HEK293 (cell line): ENCODE results near the gene ANP32B.

Source experiments
- CTCF ChIA-PET: fragments of 350-600 bp; formaldehyde crosslinking; extraction: SDS; loops from one replicate; lab custom pipeline; 2021; ENCODE audit warnings: antibody characterized with exemption; lab: Yijun Ruan, JAX
- POLR2A ChIA-PET: fragments of 300-600 bp; formaldehyde crosslinking; extraction: SDS; loops from one replicate; lab custom pipeline; 2020; ENCODE audit warnings: antibody characterized with exemption, inconsistent platforms; lab: Yijun Ruan, JAX
- H3K27ac ChIP-seq: fragments of 200-500 bp; sonication (Bioruptor generic); 2 replicates; pipeline ENCODE4 v1.5.1; 2014; ENCODE audit warnings: low read depth, low read length, control low read depth, inconsistent platforms; ENCODE audit errors: extremely low read depth
- H3K36me3 ChIP-seq, 2 experiments: fragments of 200-500 bp in 1 of 2; sonication (Bioruptor generic) in 1 of 2; 1 replicate in 1 of 2; 2 replicates in 1 of 2; pipeline ENCODE4 v1.5.1; 2014 to 2017; ENCODE audit warnings: inconsistent platforms in 2 of 2, low read length in 2 of 2; ENCODE audit not compliant: control insufficient read depth in 2 of 2, insufficient read depth in 1 of 2
- H3K4me1 ChIP-seq: fragments of 200-500 bp; sonication (Bioruptor generic); 2 replicates; pipeline ENCODE4 v1.5.1; 2014; ENCODE audit warnings: mild to moderate bottlenecking, low read length, inconsistent platforms; ENCODE audit not compliant: control insufficient read depth, insufficient read depth
- H3K4me3 ChIP-seq: 2 replicates; pipeline ENCODE4 v1.5.1; 2011; ENCODE audit warnings: low read depth, mild to moderate bottlenecking, control low read depth, low read length, moderate library complexity
- H3K9me3 ChIP-seq: fragments of 200-500 bp; sonication (Bioruptor generic); 2 replicates; pipeline ENCODE4 v1.5.1; 2014; ENCODE audit warnings: low read depth, low read length, inconsistent platforms; ENCODE audit not compliant: control insufficient read depth, insufficient read depth
- GFI1B ChIP-seq: fragments of 450-650 bp; formaldehyde crosslinking; IDR thresholded peaks from 2 replicates; pipeline ENCODE4 v1.5.1; 2016; ENCODE audit warnings: missing biosample characterization, missing genetic modification characterization
- KLF8 ChIP-seq: fragments of 450-650 bp; formaldehyde crosslinking; IDR thresholded peaks from 2 replicates; pipeline ENCODE4 v1.5.1; 2016; ENCODE audit warnings: missing biosample characterization, missing genetic modification characterization
- MEIS1 ChIP-seq: sonication (generic); formaldehyde crosslinking; IDR thresholded peaks from 2 replicates; pipeline ENCODE4 v1.8.1; 2022; ENCODE audit warnings: missing genetic modification reagents, mild to moderate bottlenecking, borderline replicate concordance
- PRDM10 ChIP-seq: fragments of 450-650 bp; formaldehyde crosslinking; IDR thresholded peaks from 2 replicates; pipeline ENCODE4 v1.5.1; 2016; ENCODE audit warnings: missing biosample characterization, missing genetic modification characterization
- ZBTB11 ChIP-seq: fragments of 450-650 bp; formaldehyde crosslinking; conservative IDR thresholded peaks from 2 replicates; pipeline ENCODE4 v1.5.1; 2016; ENCODE audit warnings: low read depth, missing biosample characterization, missing genetic modification characterization
- ZBTB21 ChIP-seq: fragments of 450-650 bp; formaldehyde crosslinking; IDR thresholded peaks from 2 replicates; pipeline ENCODE4 v1.5.1; 2017; ENCODE audit warnings: missing biosample characterization, missing genetic modification characterization
- ZBTB48 ChIP-seq: fragments of 450-650 bp; formaldehyde crosslinking; IDR thresholded peaks from 2 replicates; pipeline ENCODE4 v1.5.1; 2016; ENCODE audit warnings: missing biosample characterization, missing genetic modification characterization
- ZBTB6 ChIP-seq: fragments of 450-650 bp; formaldehyde crosslinking; IDR thresholded peaks from 2 replicates; pipeline ENCODE4 v1.5.1; 2017; ENCODE audit warnings: missing biosample characterization, missing genetic modification characterization
- ZBTB7A ChIP-seq: fragments of 450-650 bp; formaldehyde crosslinking; IDR thresholded peaks from 2 replicates; pipeline ENCODE4 v1.5.1; 2016; ENCODE audit warnings: low read depth, missing biosample characterization, missing genetic modification characterization
- ZNF140 ChIP-seq: fragments of 450-650 bp; formaldehyde crosslinking; IDR thresholded peaks from 2 replicates; pipeline ENCODE4 v1.5.1; 2016; ENCODE audit warnings: missing biosample characterization, missing genetic modification characterization
- ZNF311 ChIP-seq: fragments of 450-650 bp; formaldehyde crosslinking; IDR thresholded peaks from 2 replicates; pipeline ENCODE4 v1.5.1; 2017; ENCODE audit warnings: missing biosample characterization, missing genetic modification characterization, borderline replicate concordance
- ZNF362 ChIP-seq: fragments of 450-650 bp; formaldehyde crosslinking; IDR thresholded peaks from 2 replicates; pipeline ENCODE4 v1.5.1; 2016; ENCODE audit warnings: missing biosample characterization, missing genetic modification characterization
- ZNF366 ChIP-seq: fragments of 450-650 bp; formaldehyde crosslinking; conservative IDR thresholded peaks from 2 replicates; pipeline ENCODE4 v1.5.1; 2016; ENCODE audit warnings: missing biosample characterization, missing genetic modification characterization
- ZNF518A ChIP-seq: fragments of 450-650 bp; formaldehyde crosslinking; conservative IDR thresholded peaks from 2 replicates; pipeline ENCODE4 v1.5.1; 2016; ENCODE audit warnings: low read depth, missing biosample characterization, missing genetic modification characterization
- ZNF549 ChIP-seq: fragments of 450-650 bp; IDR thresholded peaks from 2 replicates; pipeline ENCODE4 v1.5.1; 2018; ENCODE audit warnings: missing biosample characterization, missing genetic modification characterization, mild to moderate bottlenecking, inconsistent platforms, moderate library complexity
- ZNF558 ChIP-seq: fragments of 450-650 bp; formaldehyde crosslinking; IDR thresholded peaks from 2 replicates; pipeline ENCODE4 v1.5.1; 2016; ENCODE audit warnings: missing biosample characterization, missing genetic modification characterization
- ZNF560 ChIP-seq: fragments of 450-650 bp; formaldehyde crosslinking; IDR thresholded peaks from 2 replicates; pipeline ENCODE4 v1.5.1; 2017; ENCODE audit warnings: missing biosample characterization, missing genetic modification characterization, borderline replicate concordance
- ZNF624 ChIP-seq: fragments of 450-650 bp; formaldehyde crosslinking; IDR thresholded peaks from 2 replicates; pipeline ENCODE4 v1.5.1; 2017; ENCODE audit warnings: missing biosample characterization, missing genetic modification characterization
- ZSCAN30 ChIP-seq: fragments of 450-650 bp; IDR thresholded peaks from 2 replicates; pipeline ENCODE4 v1.5.1; 2018; ENCODE audit warnings: missing biosample characterization, mild to moderate bottlenecking, missing genetic modification characterization, moderate library complexity

The ANP32B gene

GRCh38 chr9:98043915-98044314 lies 60.8 kb downstream of the ANP32B start:
- H3K4me1 ChIP-seq = no peaks in the 10 kb centered on the region
- CTCF ChIA-PET = interaction anchor here (0.6 to 1.2 kb wide), 3 partner anchors 9 to 12 kb away, joined by 3 read pairs; no protein-coding TSS in a partner anchor
- TF ChIP-seq ZNF518A (tag by site-specific recombination) (no peak), ZBTB11 (no peak), ZBTB6 (tag by site-specific recombination) (no peak), ZNF311 (tag by site-specific recombination) (no peak), KLF8 (tag by site-specific recombination) (no peak), ZNF549 (tag by site-specific recombination) (no peak), ZBTB21 (tag by site-specific recombination) (no peak), ZNF362 (tag by site-specific recombination) (no peak), ZNF558 (tag by site-specific recombination) (no peak), PRDM10 (tag by site-specific recombination) (no peak), MEIS1 (CRISPR knock-in tag) (no peak), ZNF560 (tag by site-specific recombination) (no peak), ZSCAN30 (tag by site-specific recombination) (no peak), ZNF140 (tag by site-specific recombination) (no peak), ZNF366 (tag by site-specific recombination) (no peak), ZNF624 (no peak), ZBTB7A (tag by site-specific recombination) (no peak), ZBTB48 (tag by site-specific recombination) (no peak), GFI1B (tag by site-specific recombination) (no peak)
- H3K9me3 ChIP-seq = no peaks in the 10 kb centered on the region
- no peak overlapping the region for H3K4me3 ChIP-seq
- H3K27ac ChIP-seq = no peak overlapping the region
- H3K36me3 ChIP-seq = no peaks in the 10 kb centered on the region
- POLR2A ChIA-PET = interaction anchor here (1.2 to 2.9 kb wide), 2 partner anchors 10 to 12 kb away, joined by 5 to 11 read pairs; partner anchors contain the start of gene NANS
